Astrocyte (in vitro differentiated cells and primary cell): Measurements from ENCODE around the gene CFAP97.

Source experiments
- CTCF ChIP-seq: IDR thresholded peaks from 2 replicates; pipeline ENCODE4 v1.5.1; 2011; ENCODE audit warnings: low read depth, mild to moderate bottlenecking, inconsistent platforms, low read length, moderate library complexity; ENCODE audit not compliant: insufficient read depth
- EZH2 ChIP-seq: IDR thresholded peaks from 2 replicates; pipeline ENCODE4 v1.6.1; 2012; ENCODE audit warnings: mild to moderate bottlenecking, low read length, inconsistent platforms; ENCODE audit not compliant: insufficient read depth

- TF ChIP-seq CTCF (no peak), EZH2 (no peak)
Observed at GRCh38 chr4:185110375-185110823, 93.4 kb downstream of the CFAP97 start.
